HL-60/S4 treated with phorbol 12-myristate 13-acetate at 8.2 ng/mL for 4 days and 3 days (cell line): Measurements from ENCODE around the gene OR8K3.

ENCODE experiments used
- in situ Hi-C: fragments of 300-500 bp; cut with MboI; formaldehyde crosslinking; loops from 2 replicates; pipeline ENCODE4 v1.15.0; 2022; ENCODE audit warnings: low sequenced_read_pairs

Gene OR8K3

DNA sequence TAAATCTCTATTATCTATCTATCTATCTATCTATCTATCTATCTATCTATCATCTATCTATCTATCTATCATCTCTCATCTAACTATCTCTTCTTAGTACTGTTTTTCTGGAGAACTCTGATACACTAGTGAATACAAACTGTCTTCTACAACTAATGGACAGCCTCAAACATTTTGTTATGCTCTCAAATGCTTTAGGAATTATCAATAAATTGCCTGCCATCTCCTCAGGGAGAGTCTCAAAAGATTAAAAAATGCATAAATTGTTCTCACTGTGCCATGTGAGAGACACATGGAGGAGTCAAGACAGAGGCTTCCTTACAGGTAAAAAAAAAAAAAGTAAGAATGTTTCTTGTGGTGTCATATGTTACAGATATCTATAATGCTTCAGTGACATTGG, at the start of gene OR8K3:
Gene OR8K3 (plus strand): TSS at position 301 of the 400 bp plus-strand sequence. CDS start 3,163 bp downstream, outside the sequence.
- in situ Hi-C loops, result no loop called here

DNA sequence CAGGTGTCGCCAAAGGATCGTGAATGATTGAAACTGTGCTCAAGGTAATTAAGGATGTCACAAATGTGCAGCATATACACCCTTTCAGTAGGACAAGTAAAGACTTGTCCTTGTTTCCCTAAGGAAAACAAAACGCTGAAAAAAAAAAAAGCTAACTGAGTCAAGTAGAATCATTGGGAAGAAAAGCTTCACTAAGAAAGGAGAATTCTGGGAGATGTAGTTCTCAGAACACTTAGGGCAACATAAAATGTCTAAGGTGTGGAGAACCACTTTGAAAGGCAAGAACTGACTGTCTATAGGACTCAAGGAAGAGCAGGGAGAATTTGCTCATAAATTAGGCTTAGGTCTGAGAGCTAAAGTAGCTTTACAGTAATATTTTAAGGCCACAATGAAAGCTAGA, 43.9 kb upstream of the OR8K3 start:
- in situ Hi-C loops, result no loop called here

DNA sequence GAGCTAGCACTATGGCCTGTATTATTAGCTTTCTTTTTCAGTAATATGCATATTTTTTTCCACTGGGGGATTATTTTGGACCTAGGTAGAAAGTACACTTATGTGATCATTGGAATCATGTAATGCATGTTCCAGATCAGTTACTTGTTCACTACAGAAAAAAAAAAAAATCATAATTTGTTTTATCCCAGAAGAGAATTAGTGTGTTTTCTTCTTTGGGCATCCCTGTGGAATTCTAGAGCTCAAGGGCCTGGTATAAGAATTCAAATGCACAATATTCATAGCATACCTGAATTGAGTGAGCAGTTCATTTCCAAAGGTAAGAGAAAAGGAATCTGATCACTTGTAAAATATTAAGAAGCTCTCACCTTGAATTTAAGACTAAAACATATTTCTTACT, 41.1 kb upstream of the OR8K3 start, which contains the start of gene OR5T1:
Gene OR5T1 (plus strand): TSS at position 301 of the 400 bp plus-strand sequence. CDS start 1,485 bp downstream, outside the sequence.
- in situ Hi-C loops, result no loop called here

DNA sequence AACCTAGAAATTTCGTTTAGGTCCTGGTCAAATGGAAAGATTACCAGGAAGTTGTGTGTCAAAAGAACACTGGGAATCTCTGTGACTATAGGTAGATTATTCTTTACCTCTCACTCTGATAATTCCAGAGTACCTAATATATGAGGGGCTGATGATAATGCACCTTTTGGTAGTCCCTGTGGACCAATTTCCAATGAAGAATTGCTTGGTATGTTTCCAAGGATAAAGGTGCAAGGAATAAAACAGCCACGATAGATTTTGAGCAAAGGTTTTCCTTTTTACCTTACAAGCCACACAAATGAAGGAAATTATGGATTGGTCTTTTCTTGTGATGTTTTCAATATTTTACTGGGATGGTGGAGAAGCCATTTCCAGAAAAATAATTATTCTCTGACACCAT, 22.8 kb upstream of the OR8K3 start, which contains the start of gene OR8H1:
Gene OR8H1 (minus strand): TSS at position 101 of the 400 bp plus-strand sequence. CDS start 1,192 bp downstream, outside the sequence.
- in situ Hi-C loops, result no loop called here

DNA sequence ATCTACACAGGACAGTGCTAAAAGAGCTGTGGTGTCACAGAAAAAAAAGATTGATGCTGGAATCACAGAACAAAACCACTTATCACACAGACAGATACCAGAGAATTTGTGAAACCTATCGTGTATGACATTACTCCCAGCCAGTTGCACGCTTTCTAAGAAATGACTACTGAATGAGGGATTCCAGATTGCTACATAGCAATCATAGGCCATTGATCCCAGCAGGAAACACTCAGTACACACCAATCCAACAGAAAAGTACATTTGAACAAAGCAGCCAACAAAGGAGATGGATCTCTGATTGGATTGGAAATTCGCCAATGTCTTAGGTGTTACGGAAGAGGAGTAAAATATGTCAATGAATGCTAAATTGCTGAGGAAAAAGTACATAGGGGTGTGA, 18.0 kb upstream of the OR8K3 start:
- in situ Hi-C loops, result no loop called here

DNA sequence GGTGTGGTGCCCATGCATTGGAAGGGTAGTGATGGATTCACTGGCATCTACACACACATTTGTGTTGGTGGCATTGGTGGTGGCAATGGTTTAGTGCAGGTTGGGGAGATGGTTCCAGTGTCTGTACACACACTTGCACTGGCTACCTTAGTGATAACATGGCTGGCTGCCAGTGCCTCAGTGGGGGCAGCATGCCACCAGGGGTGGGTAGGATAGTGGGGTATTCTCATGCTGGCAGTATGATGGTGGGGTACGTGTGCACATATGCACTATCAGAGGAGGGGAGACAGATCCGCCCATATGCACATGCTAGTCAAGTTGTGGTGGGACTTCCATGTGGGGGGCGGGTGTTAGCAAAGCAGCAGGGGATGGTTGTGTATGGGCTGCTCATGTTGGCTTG, 7.1 kb upstream of the OR8K3 start:
- in situ Hi-C loops, result no loop called here

DNA sequence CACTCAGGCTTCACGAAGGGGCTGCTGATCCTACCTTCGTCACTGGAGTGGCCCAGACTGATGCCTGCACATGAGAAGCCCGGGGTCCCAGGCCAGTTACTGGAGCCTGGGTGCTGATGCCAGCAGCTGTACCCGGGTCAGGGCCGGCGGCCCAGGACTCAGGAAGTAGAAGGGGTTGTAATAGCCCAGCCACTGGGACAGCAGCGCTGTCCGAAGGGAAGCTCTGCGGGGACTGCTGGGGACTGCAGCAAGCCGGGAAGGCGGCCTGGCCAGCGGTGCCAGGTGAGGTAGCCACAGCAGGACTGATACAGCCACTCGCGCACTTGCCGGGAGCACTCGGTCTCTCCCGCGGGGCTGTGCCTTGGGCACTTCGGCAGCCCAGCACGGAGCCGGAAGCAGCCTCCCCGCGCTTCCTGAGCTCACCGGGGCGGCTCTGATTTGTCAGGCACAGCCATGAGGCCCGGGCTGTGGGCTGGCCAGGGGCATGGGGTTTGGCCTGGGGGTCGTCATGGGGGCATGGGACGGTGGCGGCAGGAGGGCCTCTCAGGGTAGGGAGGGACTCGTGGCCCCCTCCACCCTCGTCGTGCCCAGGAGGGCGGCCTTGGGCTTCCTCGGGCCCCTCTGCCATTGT, 17.0 kb downstream of the OR8K3 start:
- in situ Hi-C loops, result no loop called here

DNA sequence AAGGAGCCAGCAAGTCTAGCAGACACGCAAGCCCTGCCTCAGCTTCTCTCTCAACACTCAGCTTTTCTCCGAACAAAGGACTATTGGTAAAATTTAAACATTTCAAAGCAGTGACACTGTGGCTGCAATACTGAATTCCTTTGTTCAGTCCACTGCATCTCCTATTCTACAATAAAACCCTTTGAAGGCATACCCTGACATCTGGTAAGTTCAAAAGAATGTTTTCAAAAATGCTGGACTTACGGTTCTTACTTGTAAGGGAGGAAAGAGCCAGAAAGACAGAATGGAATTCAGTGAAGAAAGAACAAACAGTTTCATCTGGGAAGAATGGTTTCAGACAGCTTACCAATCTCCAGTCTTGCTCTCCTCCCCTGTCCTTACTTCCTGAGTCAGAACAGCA, 18.2 kb downstream of the OR8K3 start:
- in situ Hi-C loops, result no loop called here

DNA sequence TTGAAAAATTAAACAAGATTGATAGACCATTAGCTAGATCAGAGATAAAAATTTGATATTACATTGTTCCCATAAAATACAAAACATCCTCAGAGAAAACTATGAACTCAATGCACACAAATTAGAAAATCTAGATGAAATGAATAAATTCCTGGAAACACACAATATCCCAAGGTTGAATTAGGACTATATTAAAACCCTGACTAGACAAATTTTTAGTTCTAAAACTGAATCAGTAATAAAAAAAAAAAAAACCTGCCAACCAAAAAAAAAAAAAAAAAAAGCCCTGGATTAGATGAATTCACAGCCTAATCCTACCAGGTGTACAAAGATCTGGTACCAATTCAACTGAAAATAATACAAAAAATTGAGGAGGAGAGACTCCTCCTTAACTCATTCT, 25.3 kb downstream of the OR8K3 start:
- in situ Hi-C loops, result no loop called here

DNA sequence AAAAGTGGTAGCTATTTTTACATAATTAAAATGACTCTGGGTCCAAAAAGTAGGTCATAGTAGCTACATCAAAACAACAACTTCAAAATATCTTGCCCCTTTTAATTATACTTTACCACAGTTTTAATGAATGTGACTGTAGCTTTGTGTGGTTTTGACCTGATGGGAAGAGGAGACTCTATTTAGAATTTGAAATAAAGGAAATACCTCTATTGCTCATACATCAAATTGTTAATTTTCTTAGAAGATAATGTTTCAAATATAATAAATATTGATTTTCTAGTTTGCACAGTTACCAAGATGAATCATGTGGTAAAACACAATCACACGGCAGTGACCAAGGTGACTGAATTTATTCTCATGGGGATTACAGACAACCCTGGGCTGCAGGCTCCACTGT, 30.8 kb downstream of the OR8K3 start, which contains the start of gene OR8K1:
Gene OR8K1 (plus strand): TSS at position 301 of the 400 bp plus-strand sequence. CDS start 0 bp downstream, at position 301.
- in situ Hi-C loops, result no loop called here

DNA sequence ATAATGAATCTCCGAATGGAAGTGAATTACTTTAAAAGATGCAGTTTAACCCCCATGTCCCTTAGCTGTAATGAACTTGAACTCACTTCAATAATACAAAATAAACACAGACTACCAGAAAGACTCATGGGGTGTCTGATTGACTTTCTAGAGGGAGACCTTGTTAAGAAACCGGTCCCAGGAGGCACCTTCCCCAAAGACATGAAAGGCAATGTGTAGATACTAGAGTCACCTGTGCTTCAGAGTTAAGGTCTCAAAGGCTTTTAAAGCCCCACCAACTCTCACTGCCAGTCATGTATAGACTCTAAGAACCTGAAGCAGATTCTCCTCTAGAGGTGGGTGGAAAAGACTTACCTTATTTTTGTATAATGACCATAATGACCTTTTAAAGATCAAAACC, 39.0 kb downstream of the OR8K3 start, which contains the start of gene OR8J1:
Gene OR8J1 (plus strand): TSS at position 301 of the 400 bp plus-strand sequence. CDS start 5,956 bp downstream, outside the sequence.
- in situ Hi-C loops, result no loop called here
